HT-29 (cell line): ENCODE measurements around the gene S1PR2. TPM values are rescaled to one million over a fixed set of nuclear protein-coding genes. Genes with fewer than 3 reads are reported as not detected.
A peak's percentile ranks its signal among the peaks of the same experiment; 100 is the strongest.
"Not testable (repeated sequence)": the region's sequence is repeated elsewhere in the genome, so short reads cannot be mapped to it uniquely, and the experiment has no call there.

Source experiments
- DNase-seq: peaks from one replicate; pipeline ENCODE4 v3.0.0-alpha.2; 2015; ENCODE audit warnings: low spot score
- total RNA-seq: library from RNA; depleted of rRNA; stranded (reverse); fragments of >200 nt; shearing (Covaris generic); gene quantifications from 2 replicates; pipeline ENCODE4 v1.2.3, GENCODE V29; 2014

Gene S1PR2
- total RNA-seq, 1 experiment from 2014 or later: 1.4 TPM

DNA sequence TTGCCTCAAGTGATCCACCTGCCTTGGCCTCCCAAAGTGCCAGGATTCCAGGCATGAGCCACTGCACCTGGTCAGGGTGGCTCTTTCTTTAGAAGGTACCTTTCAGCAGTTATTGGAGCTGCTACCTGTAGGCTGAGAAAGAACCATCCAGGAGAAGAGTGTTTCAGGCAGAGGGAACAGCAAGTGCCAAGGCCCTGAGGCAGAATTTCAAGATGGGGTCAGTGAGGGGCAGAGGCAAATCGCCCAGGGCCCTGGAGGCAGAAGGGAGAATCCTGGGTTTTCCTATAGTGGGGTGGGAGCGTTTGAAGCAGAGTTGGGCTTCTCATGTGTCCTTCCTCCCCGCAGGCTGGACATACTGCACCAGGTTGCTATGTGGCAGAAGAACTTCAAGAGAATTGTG, 23.1 kb upstream of the S1PR2 start:
- no peak for DNase-seq

- DNase-seq: no peak
Measured at GRCh38 chr19:10252707-10253106, 21.6 kb upstream of the S1PR2 start.

GRCh38 chr19:10251792-10252694, 20.9 kb upstream of the S1PR2 start, which contains the start of gene MRPL4:
Gene MRPL4 (plus strand): TSS chr19:10252214. CDS start chr19:10252254, 40 bp downstream.
- peak; percentile 94 for DNase-seq

DNA sequence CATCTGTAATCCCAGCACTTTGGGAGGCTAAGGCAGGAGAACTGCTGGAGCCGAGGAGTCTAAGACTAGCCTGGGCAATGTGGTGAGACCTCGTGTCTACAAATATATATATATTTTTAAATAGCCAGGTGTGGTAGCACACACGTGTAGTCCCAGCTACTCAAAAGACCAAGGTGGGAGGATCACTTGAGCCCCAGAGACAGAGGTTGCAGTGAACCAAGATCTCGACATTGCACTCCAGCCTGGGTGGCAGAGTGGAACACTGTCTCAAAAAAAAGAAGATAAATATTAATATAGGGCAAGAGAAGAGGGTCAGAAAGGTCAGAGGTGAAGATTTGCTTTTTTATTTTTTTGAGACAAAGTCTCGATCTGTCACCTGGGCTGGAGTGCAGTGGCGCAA, 15.4 kb upstream of the S1PR2 start:
- DNase-seq: no peak

GRCh38 chr19:10245189-10245939, 14.2 kb upstream of the S1PR2 start:
- DNase-seq: no peak

DNA sequence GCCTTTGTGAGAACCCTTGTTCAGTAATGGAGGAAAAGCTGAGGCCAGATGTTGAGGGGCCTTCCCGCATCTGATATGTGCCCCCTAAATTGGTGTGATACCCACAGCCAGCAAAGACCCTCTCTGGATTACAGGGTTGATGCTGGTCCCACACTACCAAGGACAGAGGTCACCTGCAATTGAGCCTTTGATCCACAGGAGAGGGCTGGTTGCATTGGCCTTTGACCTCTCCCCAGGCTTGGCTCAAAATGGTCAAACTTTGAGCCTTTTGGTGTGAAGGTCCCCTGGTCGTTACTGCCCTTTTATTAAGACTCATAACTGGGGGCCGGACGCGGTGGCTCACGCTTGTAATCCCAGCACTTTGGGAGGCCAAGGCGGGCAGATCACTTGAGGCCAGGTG, 12.5 kb upstream of the S1PR2 start:
- DNase-seq: no peak

- not testable (repeated sequence) for DNase-seq
Measured at GRCh38 chr19:10241826-10242449, 10.8 kb upstream of the S1PR2 start.

DNA sequence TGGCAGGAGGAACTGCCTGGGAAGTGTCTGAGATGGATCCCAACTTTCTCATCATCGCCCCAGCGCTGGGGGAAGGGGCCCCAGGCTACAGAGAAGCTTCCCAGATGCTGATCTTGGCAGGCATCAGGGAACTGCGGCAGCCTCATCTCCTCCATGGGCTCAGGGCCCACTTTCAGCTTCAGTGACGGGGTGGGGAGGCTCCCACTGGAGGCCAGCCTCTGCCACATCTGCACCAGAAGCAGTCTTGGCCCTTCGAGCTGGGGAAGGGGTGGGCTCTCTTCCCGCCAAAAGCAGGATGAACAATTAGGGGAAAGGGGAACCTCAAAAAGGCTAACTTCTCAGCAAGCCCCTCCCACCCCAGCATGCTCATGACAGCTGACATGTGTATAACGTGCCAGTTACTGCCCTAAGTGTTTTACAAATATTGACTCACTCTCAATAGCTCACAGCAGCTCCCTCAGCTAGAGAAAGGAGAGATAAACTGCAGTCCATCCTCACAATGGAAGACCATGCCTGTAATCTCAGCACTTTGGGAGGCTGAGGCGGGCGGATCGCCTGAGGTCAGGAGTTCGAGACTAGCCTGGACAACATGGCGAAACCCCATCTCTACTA, 7.1 kb upstream of the S1PR2 start:
- DNase-seq: peak; percentile 18

- DNase-seq: no peak
Measured at GRCh38 chr19:10237702-10238101, 6.6 kb upstream of the S1PR2 start.

DNA sequence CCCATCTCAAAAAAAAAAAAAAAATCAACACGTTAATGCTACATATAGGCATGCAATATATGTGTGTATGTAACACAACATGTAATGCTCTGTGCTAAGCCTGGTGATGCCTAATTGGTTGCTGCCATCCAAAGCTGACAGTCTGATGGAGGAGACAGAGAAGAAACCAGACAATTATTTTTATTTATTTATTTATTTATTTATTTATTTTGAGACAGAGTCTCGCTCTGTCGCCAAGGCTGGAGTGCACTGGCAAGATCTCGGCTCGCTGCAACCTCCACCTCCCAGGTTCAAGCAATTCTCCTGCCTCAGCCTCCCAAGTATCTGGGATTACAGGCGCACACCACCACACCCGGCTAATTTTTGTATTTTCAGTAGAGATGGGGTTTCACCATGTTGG, 4.3 kb upstream of the S1PR2 start:
- not testable (repeated sequence) for DNase-seq

- no peak for DNase-seq
Measured at GRCh38 chr19:10235003-10235402, 3.9 kb upstream of the S1PR2 start.

DNA sequence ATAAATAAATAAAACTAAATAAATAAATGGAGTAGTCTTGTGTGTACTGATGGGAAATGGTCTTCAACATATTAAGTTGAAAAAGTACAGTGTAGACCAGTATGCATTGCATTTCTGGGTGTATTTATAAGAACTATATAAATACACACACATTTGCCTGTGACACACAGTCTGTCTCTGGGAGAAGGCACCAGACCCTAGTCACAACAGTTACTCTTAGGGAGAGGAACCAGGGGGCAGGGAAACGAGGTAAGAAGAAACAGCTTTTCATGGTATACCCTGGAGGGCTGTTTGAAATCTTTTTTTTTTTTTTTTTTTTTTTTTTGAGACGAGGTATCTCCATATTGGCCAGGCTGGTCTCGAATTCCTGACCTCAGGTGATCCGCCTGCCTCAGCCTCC, 2.8 kb upstream of the S1PR2 start:
- no peak for DNase-seq

GRCh38 chr19:10231612-10232228, 589 bp upstream of the S1PR2 start:
- no peak for DNase-seq

- no peak for DNase-seq
Measured at GRCh38 chr19:10230173-10230860, 814 bp downstream of the S1PR2 start.

DNA sequence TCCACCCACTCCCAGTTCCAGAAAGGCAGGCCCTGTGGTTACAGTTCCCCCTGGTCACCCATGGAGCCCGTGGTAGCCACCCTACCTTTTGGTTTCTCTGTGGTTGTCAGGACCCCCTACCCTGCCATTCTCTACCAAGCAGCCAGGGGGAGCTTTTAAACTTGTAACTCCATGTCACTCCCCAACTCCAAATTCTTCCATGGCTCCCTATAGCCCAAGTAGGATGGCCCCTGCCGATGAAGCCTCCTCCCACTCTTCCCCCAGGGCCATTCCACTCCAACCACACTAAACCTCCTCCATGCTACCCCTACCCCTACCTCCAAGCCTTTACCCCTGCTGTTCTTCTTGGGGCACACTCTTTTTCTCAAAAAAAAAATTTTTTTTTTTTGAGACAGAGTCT, 2.2 kb downstream of the S1PR2 start:
- no peak for DNase-seq

DNA sequence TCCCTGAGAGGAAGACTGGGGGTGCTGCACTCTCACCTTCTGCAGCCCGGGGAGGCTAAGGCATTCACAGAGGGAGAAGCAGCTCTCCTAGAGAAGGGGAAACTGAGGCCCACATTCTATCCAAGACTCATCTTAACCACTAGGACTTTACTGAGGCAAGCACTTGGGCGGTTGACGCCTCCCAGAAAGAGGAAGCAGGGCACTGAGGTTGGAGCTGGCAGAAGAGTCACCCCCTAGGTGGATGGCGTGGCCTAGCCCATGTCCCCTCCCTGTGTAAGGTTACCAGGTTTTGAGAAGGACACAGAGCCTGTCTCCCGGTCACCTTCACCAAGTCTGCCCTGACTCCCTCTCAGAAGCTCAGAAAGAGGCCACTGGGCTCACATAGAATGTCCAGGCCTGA, 2.7 kb downstream of the S1PR2 start:
- DNase-seq: no peak

GRCh38 chr19:10227026-10227971, 3.8 kb downstream of the S1PR2 start:
- no peak for DNase-seq

GRCh38 chr19:10226376-10227025, 4.6 kb downstream of the S1PR2 start:
- no peak for DNase-seq

DNA sequence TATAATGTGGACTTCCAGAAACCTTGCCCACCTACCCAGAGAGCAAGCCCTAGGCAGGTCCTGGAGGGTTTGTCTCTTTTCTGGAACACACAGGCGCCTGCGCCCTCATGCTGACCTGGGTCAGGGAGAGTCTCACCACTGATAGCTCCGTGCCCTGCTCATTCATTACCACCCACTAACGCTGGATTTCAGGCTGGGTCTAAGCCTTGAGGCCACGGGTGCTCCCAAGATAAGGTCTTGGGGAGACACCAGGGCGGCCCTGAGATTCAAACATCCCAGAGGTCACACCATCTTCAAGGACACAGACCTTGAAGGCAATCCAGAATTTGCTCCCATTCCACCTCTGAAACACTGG, 5.1 kb downstream of the S1PR2 start:
- DNase-seq: no peak
